ENCODE results near the gene ATP5ME. TPM values are rescaled to one million over a fixed set of nuclear protein-coding genes. Genes with fewer than 3 reads are reported as not detected.
"Not testable (repeated sequence)": the region's sequence is repeated elsewhere in the genome, so short reads cannot be mapped to it uniquely, and the experiment has no call there.

Gene ATP5ME
- total and polyA plus RNA-seq, 2 experiments from 2014 or later: 177 to 1,438 TPM

- DNase-seq (ENCODE audit: low read depth in 1 of 2, low spot score in 1 of 2): no peak
- H3K27ac ChIP-seq: no peak overlapping the region
- no peaks in the 10 kb centered on the region for H3K36me3 ChIP-seq
- H3K27me3 ChIP-seq: no peaks in the 10 kb centered on the region
- no peaks in the 10 kb centered on the region for H3K4me1 ChIP-seq (ENCODE audit: low read depth)
- TF ChIP-seq CTCF (IDR thresholded peaks at IDR 0.05; ENCODE audit: low read depth, low read length): no peak
- no peaks in the 10 kb centered on the region for H3K9me3 ChIP-seq (ENCODE audit: low read depth)
- H3K4me3 ChIP-seq: no peak overlapping the region
Observed at GRCh38 chr4:636628-637159, 37.4 kb downstream of the ATP5ME start.

- Histone ChIP-seq H3K27me3 (no peaks in the 10 kb centered on the region), H3K4me3 (no peak overlapping the region), H3K9me3 (ENCODE audit: low read depth) (no peaks in the 10 kb centered on the region), H3K36me3 (no peaks in the 10 kb centered on the region), H3K4me1 (ENCODE audit: low read depth) (no peaks in the 10 kb centered on the region), H3K27ac (no peak overlapping the region)
- DNase-seq (ENCODE audit: low read depth in 1 of 2, low spot score in 1 of 2): no peak
- no peak for TF ChIP-seq CTCF (IDR thresholded peaks at IDR 0.05; ENCODE audit: low read depth, low read length)
Observed at GRCh38 chr4:635851-636627, 38.0 kb downstream of the ATP5ME start.

- DNase-seq (ENCODE audit: low read depth in 1 of 2, low spot score in 1 of 2); H3K27me3 ChIP-seq: not testable (repeated sequence)
Observed at GRCh38 chr4:635066-635835, 38.8 kb downstream of the ATP5ME start.

GRCh38 chr4:634599-634985 is 39.5 kb downstream of the ATP5ME start:
- H3K4me1 ChIP-seq (ENCODE audit: low read depth): no peaks in the 10 kb centered on the region
- no peaks in the 10 kb centered on the region for H3K36me3 ChIP-seq
- no peak overlapping the region for H3K4me3 ChIP-seq
- no peak for TF ChIP-seq CTCF (IDR thresholded peaks at IDR 0.05; ENCODE audit: low read depth, low read length)
- H3K27ac ChIP-seq: no peak overlapping the region
- no peaks in the 10 kb centered on the region for H3K9me3 ChIP-seq (ENCODE audit: low read depth)
- H3K27me3 ChIP-seq: no peaks in the 10 kb centered on the region
- no peak for DNase-seq (ENCODE audit: low read depth in 1 of 2, low spot score in 1 of 2)

More at GRCh38 chr4:635066-635835, 38.8 kb downstream of the ATP5ME start:
- H3K27ac ChIP-seq; H3K9me3 ChIP-seq (ENCODE audit: low read depth); H3K4me1 ChIP-seq (ENCODE audit: low read depth); H3K36me3 ChIP-seq; H3K4me3 ChIP-seq: not testable (repeated sequence)

GRCh38 chr4:633976-634598 is 40.0 kb downstream of the ATP5ME start:
- no peaks in the 10 kb centered on the region for H3K27me3 ChIP-seq
- DNase-seq (ENCODE audit: low read depth in 1 of 2, low spot score in 1 of 2): no peak
- H3K9me3 ChIP-seq (ENCODE audit: low read depth): no peaks in the 10 kb centered on the region
- no peaks in the 10 kb centered on the region for H3K4me1 ChIP-seq (ENCODE audit: low read depth)
- H3K4me3 ChIP-seq: no peak overlapping the region
- H3K27ac ChIP-seq: no peak overlapping the region
- TF ChIP-seq CTCF (IDR thresholded peaks at IDR 0.05; ENCODE audit: low read depth, low read length): no peak
- no peaks in the 10 kb centered on the region for H3K36me3 ChIP-seq
